PFSK-1 (cell line): ENCODE results near the gene TARM1.

Source experiments
- POLR2AphosphoS5 ChIP-seq: IDR thresholded peaks from 2 replicates; pipeline ENCODE4 v1.6.1; 2012; ENCODE audit warnings: low read depth, mild to moderate bottlenecking, control low read depth, low read length, moderate library complexity
- SIN3A ChIP-seq: IDR thresholded peaks from 2 replicates; pipeline ENCODE4 v1.6.1; 2012; ENCODE audit warnings: mild to moderate bottlenecking, low read length, moderate library complexity, borderline replicate concordance; ENCODE audit not compliant: insufficient read depth
- TAF1 ChIP-seq: IDR thresholded peaks from 2 replicates; pipeline ENCODE4 v1.6.1; 2012; ENCODE audit warnings: low read length, control low read depth, borderline replicate concordance; ENCODE audit not compliant: insufficient read depth
- TF ChIP-seq, protein P1 (sequence below), 2 experiments: IDR thresholded peaks; 2 replicates each; pipeline versions ENCODE4 v1.6.1 to v1.8.0; 2011 to 2012; ENCODE audit warnings: low read depth in 2 of 2, low read length in 2 of 2, control low read depth in 1 of 2, inconsistent platforms in 1 of 2, mild to moderate bottlenecking in 1 of 2, moderate library complexity in 1 of 2; ENCODE audit not compliant: insufficient read depth in 1 of 2

DNA sequence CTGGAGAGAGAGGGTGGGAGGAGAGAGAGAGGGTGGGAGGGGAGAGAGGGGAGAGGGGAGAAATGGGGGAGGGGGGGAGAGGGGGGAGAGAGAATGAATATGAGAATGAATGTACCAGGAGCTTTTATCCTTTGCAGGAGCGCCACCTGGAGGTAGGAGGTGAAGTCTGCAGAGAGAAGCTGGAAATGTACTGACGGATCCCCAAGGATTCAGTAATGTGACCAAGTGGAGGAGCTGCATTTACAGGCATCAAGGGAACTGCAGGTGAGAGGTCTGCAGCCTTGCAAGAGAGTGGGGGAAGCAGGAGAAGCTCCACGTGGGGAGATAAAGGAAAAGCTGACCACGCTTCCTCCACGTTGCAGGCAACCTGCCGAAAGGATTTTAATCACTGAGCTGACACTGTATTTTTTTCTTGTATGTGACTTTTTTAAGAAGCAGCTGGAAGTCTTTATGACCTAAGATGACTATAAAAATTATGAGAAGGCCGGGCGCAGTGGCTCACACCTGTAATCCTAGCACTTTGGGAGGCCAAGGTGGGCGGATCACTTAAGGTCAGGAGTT lies 51.2 kb downstream of the TARM1 start:
- TF ChIP-seq, protein P1, sequence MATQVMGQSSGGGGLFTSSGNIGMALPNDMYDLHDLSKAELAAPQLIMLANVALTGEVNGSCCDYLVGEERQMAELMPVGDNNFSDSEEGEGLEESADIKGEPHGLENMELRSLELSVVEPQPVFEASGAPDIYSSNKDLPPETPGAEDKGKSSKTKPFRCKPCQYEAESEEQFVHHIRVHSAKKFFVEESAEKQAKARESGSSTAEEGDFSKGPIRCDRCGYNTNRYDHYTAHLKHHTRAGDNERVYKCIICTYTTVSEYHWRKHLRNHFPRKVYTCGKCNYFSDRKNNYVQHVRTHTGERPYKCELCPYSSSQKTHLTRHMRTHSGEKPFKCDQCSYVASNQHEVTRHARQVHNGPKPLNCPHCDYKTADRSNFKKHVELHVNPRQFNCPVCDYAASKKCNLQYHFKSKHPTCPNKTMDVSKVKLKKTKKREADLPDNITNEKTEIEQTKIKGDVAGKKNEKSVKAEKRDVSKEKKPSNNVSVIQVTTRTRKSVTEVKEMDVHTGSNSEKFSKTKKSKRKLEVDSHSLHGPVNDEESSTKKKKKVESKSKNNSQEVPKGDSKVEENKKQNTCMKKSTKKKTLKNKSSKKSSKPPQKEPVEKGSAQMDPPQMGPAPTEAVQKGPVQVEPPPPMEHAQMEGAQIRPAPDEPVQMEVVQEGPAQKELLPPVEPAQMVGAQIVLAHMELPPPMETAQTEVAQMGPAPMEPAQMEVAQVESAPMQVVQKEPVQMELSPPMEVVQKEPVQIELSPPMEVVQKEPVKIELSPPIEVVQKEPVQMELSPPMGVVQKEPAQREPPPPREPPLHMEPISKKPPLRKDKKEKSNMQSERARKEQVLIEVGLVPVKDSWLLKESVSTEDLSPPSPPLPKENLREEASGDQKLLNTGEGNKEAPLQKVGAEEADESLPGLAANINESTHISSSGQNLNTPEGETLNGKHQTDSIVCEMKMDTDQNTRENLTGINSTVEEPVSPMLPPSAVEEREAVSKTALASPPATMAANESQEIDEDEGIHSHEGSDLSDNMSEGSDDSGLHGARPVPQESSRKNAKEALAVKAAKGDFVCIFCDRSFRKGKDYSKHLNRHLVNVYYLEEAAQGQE (IDR thresholded peaks at IDR 0.05; ENCODE audit: insufficient read depth in 1 of 2, low read depth in 2 of 2, low read length in 2 of 2), result no peak
- TF ChIP-seq POLR2AphosphoS5 (no peak), TAF1 (no peak), SIN3A (no peak)
